Effector CD4-positive, alpha-beta T cell (primary cell): ENCODE measurements around the gene PHF20.
A peak's percentile ranks its signal among the peaks of the same experiment; 100 is the strongest.
"Not testable (repeated sequence)": the region's sequence is repeated elsewhere in the genome, so short reads cannot be mapped to it uniquely, and the experiment has no call there.

ENCODE experiments used
- DNase-seq: peaks from one replicate; pipeline ENCODE4 v3.0.0-alpha.2; 2020

The PHF20 gene

GRCh38 chr20:35985806-35986205 lies 214.0 kb downstream of the PHF20 start:
- no peak for DNase-seq

- DNase-seq, result no peak
These were observed 217.2 kb downstream of the PHF20 start for GRCh38 chr20:35988910-35989463.

DNA sequence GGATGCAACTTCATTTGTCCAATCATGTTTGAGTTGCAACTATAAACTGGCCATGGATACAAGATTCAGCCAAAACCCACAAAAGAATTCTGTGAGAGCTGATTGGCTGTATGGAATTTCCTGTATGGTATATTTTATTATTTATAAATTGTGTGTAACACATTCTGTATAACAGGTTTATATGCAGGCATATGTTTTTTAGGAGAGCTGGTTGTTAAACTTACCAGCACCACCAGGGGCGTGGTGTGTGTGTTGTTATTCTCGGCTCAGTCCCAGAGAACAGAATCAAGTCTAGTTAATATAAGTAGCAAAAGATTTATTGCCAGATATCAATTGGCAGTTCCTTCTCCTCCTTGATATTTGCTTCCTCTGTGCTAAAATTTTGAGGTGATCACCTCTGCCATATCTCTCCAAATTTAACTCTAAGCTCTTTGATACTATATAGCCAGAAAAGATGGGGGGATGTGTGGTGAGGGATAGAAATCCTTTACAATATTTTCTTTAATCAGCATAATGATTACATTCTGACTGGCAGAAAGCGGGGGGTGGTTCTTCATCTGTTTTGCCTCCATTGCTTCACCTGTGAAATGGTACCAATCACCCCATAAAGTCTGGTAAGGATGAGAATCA lies 219.4 kb downstream of the PHF20 start:
- no peak for DNase-seq

DNA sequence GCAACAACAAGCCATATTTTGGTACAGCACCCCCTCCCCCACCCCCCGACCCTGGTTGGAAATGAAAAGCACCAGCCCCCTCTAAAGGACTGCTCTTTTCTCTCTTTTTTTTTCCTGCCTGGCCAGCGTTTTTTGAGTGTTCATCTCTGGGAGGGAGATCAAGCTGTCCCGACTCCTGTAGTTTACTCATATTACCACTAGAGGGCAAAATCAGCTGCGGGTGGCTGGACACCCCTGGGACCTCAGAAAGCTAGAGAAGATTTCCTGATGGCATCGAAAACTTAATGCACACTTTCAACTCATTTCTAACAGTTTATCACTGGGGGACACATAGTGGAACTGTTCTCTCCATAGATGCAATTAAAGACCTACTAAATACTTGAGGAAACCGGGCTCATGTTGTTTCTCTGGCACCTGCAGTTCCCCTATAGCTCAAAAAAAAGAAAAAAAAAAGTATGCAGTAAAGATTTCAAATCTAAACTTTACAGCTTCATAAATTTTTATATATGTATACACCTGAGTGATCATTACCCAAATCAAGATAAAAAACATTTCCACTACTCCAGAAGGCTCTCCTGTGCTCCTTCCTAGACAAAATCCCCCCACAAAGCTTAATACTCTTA lies 221.0 kb downstream of the PHF20 start:
- peak; percentile 31 for DNase-seq

- peak; percentile 78 for DNase-seq
These were observed 223.2 kb downstream of the PHF20 start for GRCh38 chr20:35994994-35995453.

GRCh38 chr20:35996492-35996891 lies 224.7 kb downstream of the PHF20 start:
- DNase-seq, result not testable (repeated sequence)
